HG03025 (cell line): ENCODE data around the gene PROSER2.

Source experiments
- ATAC-seq: cut with Tn5 transposase; IDR thresholded peaks from one replicate; pipeline ENCODE4 v1.9.1; 2021; ENCODE audit warnings: mild to moderate bottlenecking, moderate library complexity; ENCODE audit not compliant: unreplicated experiment, low FRiP score

PROSER2 gene

GRCh38 chr10:11799736-11800080, 23.4 kb upstream of the PROSER2 start:
- ATAC-seq, result no peak

GRCh38 chr10:11804336-11804735, 18.8 kb upstream of the PROSER2 start:
- no peak for ATAC-seq

- ATAC-seq, result no peak
Measured at GRCh38 chr10:11805792-11806191, 17.4 kb upstream of the PROSER2 start.

GRCh38 chr10:11806706-11807105, 16.4 kb upstream of the PROSER2 start:
- no peak for ATAC-seq

DNA sequence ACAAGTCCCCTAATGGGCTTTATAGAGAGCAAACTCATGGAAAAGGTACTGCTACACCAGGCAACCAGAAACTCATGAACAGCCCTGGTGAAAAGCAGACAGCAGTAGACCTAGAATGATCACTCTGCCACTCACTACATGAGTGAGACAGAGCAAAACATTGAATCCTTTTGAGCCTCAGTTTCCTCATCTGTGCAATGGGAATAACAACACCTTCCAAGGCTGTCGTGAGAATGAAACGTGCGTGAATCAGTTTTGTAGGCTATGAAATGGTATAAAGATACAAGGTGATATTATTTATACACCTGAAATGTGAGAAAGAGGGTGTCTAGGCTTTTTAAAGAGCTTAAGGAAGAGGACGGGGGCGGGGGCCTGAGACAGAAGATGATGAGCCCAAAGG, 14.3 kb upstream of the PROSER2 start:
- no peak for ATAC-seq

DNA sequence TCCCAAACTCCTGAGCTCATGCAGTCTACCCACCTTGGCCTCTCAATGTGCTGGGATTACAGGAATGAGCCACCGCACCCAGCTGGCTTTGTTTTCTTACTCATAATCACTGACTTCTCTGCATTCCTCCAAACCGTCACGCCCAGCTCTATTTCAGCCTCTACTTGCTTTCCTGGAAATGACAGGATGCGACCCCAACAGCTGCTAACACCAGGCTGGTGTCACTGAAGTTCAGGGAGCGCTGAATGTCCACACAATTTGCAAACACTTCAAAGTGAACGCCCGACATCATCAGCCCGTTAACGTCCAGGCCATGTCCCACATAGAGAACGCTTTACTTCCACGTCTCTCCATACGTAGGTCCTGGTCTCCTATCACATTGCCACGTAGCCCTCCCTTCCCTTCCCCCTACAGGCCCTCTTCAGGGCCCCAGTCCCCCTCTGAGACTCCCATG, 12.8 kb upstream of the PROSER2 start:
- no peak for ATAC-seq

DNA sequence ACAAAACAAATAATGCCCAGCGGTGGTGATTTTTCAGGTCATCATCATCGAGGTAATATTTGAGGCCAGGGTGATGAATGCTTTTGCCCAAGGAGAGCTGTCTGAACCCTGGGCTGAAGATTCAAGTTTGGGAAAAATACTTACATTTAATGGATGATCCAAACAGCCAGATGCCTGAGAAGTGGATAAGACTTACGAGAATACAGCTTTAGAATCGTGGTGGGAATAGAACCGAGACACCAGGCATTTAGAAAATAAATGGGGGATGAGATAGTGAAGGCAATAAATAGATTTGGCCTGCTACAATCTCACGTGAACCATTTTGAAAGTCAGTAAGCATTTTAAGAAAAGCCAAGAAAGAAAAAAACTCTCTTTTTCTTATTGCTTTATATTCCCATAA, 12.2 kb upstream of the PROSER2 start:
- no peak for ATAC-seq

DNA sequence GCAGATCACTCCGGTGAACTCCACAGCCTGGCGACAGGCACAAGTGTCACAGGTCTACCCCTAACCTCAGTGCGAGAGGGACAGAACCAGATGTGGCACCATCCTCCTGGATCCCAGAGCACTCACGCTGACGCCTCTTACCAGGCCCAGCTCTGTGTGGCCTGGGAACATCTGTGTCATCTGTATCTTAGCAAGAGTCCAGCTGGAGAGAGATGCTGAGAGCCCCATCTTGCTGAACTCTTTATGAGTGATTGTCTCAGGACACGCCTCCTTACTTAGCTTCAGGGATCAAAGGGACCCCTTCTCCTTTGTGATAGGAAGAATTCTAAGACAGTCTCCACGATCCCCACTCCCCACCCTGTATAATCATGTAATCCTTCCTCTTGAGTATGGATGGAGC, 10.0 kb upstream of the PROSER2 start:
- no peak for ATAC-seq

DNA sequence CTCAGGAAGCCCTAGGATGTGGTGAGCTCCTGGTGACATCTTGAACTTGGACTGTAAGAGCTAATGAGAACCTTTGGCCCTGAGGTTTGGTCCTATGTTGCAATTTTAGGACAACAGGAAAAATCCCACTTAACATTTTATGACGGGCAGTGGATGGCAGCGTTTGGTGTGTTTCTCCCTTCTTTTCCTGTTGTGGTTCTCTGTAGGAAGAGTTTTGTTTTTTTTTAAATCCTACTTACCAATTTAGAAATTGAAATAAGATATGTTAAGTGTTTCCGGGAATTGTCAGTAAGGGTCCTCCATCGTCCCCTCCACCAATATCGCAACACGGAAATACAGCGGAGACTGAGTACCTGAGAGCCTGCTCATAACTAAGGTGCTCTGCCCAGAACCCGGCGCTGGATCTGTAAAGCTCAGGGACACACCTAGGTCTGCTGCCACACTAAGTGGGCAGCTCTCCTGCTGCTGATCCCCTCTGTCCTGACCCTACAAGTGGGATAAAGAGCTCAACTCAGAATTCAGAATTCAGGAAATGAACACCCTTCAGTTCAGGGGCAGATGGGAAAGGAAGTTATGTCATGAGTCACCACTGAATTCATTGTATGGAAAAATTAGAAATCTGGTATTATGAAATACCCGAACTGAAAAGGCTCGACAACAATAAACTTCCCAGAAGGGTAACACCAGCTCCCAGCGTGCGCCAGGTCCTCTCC, 9.1 kb upstream of the PROSER2 start:
- ATAC-seq, result no peak

DNA sequence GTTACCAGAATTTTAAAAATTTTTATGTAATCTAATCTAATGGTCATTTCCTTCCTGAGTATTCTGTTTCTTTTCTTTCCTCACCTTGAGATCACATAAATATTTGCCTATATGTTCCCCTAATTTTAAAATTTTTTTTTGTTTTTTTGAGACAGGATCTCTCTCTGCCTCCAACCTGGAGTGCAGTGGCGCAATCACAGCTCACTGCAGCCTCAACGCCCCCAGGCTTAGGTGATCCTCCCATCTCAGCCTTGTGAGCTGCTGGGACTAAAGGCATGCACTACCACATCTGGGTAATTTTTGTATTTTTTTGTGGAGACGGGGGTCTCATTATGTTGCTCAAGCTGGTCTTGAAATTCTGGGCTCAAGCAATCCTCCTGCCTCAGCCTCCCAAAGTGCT, 4.1 kb upstream of the PROSER2 start:
- ATAC-seq, result no peak

- ATAC-seq, result no peak
Measured at GRCh38 chr10:11822026-11822756, 965 bp upstream of the PROSER2 start.

GRCh38 chr10:11822809-11823121, 391 bp upstream of the PROSER2 start:
- ATAC-seq, result no peak

DNA sequence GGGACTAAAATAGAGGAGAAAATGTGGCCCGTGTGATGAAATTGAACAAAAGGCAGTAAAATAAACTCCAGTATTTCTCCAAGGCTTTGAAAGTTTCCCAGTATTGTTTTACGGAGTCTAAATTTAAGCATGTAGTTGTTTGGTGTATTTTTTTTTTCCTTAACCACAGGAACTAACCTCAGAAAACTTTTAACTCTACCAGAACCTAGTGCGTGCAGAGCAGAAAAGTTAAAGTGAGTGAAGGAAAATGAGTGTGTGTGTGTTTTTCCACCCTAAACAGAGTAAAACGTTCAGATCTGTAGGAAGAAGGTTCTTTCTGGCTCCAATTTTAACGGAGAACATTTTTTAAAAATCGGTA, 812 bp downstream of the PROSER2 start:
- ATAC-seq, result no peak

DNA sequence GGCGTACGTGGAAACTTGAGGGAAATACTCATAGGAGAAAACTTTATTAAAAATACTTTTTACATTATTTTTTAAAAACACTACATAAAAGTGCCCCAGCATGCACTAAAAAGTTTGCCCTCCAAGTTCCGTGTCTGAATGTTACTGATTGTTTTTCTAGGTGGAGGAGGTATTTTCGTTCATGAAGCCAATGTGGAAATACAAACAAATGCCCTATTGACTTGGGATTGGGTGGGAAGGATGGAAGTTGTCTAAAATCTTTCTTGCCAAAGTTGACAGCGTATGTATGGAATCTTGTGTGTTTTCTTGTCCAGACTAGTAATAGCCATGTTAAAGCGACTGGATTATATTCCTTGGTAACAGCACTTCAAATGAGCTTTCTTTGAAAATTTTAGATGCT, 1.2 kb downstream of the PROSER2 start:
- no peak for ATAC-seq

DNA sequence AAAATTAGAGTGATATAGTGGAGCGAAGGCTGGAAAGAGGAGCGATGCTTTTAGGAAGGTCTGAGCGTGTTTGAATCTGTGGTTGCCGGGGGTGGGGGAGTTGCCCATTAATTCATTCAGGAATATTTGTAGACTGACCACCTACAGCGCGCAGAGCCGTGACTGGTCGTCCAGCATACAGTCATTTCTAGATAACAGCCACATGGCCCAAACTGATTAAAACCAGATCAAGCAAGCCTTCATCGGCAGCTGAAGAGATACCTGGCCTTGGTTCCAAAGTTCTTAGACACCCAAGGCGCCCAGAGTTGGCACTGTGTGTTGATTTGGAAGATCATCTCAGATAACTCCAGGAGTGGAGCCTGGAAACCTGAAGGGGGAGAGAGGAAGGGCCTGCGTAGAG, 1.7 kb downstream of the PROSER2 start:
- ATAC-seq, result no peak

- ATAC-seq, result no peak
Measured at GRCh38 chr10:11825796-11826414, 2.7 kb downstream of the PROSER2 start.

DNA sequence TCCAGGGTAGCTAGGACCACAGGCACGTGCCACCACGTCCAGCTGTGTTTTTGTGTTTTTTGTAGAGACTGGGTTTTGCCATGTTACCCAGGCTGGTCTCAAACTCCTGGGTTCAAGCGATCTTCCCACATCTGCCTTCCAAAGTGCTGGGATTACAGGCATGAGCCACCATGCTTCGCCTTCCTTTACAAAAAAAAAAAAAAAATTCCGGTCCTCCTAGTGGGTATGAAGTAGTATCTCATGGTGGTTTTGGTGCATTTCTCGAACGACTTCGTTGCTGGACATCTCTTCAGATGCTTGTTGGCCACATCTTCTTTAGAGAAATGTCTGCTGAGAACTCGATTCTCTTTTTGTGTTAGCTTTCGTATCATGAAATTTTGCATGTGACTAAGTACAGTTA, 3.9 kb downstream of the PROSER2 start:
- no peak for ATAC-seq

DNA sequence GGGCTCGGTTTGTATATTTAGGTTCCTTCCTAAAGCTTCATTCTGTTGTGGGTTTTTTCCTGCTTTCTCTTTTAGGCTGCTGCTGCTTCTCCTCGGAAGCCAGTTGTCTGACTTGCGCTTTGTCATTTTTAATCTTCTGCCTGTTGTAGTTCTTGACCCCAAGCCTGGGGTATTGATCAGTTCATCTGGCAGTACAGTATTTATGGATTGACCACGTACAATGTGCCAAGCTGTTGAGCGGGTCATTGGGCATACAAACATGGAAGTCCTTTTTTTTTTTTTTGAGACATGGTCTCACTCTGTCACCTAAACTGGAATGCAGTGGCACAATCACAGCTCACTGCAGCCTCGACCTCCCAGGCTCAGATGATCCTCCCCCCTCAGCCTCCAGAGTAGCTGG, 4.3 kb downstream of the PROSER2 start:
- ATAC-seq, result no peak

DNA sequence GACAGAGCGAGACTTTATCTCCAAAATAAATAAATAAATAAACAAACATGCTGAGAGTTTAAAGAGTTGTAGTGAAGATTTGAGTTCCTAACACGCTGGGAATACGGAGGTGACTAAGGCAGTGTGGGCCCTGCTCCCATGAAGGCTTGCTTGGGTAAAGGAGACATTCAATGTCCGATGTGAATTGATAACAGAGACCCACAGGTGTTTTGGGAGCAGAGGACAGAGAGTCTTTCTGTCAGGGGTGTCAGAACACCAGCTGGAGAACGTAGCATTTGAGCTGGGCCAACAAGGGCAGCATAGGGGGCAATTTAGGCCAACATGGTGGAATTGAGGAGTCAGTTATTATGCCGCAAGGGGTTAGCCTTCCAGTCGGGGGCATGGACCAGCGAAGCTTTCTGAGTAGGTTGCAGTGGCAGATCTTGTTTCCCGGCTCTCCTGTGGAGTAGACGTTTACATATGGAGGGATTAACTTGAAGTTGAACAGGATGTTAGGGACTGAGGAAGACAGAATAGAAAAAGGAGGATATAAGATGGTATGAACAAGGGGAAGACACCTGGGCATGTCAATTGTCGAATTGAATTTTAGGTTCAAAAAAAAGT, 5.6 kb downstream of the PROSER2 start:
- no peak for ATAC-seq

- ATAC-seq, result no peak
Measured at GRCh38 chr10:11830836-11831519, 7.8 kb downstream of the PROSER2 start.

GRCh38 chr10:11831520-11831951, 8.4 kb downstream of the PROSER2 start:
- ATAC-seq, result no peak
